Measurements from ENCODE around the gene PTGS1. TPM values are rescaled to one million over a fixed set of nuclear protein-coding genes. Genes with fewer than 3 reads are reported as not detected.

PTGS1 gene
- total and polyA plus RNA-seq, 2 of the 8 experiments (the other 6 are each of a cell fraction or from before 2014, with no cell fraction given), result 1.1 to 1.9 TPM

DNA sequence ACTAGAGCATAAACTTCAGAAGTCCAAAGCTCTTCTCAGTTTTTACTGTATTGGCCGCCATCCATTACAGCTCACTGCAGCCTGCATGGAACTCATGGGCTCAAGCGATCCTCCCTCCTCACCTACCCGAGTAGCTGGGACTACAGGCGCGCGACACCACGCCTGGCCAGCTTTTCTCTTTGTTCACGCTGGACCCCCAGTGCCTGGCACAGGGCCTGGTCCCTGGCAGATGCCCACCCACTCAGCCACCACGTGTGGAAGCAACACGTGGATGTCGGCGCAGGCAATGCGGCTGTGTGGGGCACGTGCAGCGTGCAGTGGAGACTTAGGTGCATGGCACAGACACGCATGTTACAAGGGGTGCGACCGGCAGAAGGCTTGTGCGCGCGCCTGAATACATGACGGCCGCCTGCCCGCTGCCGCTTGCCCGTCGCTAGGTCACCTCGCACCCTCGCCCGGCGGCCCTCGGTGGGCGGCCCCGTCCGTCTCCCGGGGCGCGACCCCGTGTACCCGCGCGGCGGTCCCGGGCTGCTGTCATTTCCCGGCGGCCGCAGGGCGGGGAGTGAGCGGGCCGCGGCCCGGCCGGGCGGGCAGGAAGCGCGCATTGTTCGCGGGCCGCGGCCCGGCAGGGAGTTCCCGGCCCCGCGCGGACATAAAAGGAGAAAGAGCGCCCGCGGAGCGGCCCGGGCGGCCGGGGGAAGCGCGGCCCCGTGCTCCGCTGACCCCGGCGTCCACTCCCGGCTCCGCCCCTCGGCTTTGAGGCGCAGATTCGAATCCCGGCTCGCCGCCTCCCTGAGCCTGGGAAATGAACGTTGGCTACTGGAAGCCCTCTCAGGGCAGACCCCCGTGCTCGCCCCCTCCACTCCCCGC, 24.1 kb upstream of the PTGS1 start (continued):
- peak; percentile 88 for TF ChIP-seq KDM4A (IDR thresholded peaks at IDR 0.05; ENCODE audit: low read depth, low read length, severe bottlenecking)
- TF ChIP-seq CBX5 (IDR thresholded peaks at IDR 0.05; ENCODE audit: low read depth, low read length), result no peak
- TF ChIP-seq RFX5 (IDR thresholded peaks at IDR 0.05; ENCODE audit: borderline replicate concordance, low read depth, low read length), result no peak
- no peak for TF ChIP-seq CREB1 (IDR thresholded peaks at IDR 0.05)
- TF ChIP-seq SIRT6 (IDR thresholded peaks at IDR 0.05; ENCODE audit: low read length), result no peak
- no peak for TF ChIP-seq FOSL1 (IDR thresholded peaks at IDR 0.05; ENCODE audit: insufficient read depth, low read depth, low read length)
- no peak for TF ChIP-seq CTBP2 (IDR thresholded peaks at IDR 0.05; ENCODE audit: borderline replicate concordance, insufficient read depth, insufficient read length, low read length)
- TF ChIP-seq RBBP5 (IDR thresholded peaks at IDR 0.05; ENCODE audit: borderline replicate concordance, low read depth, low read length), result peak; percentile 77
- TF ChIP-seq TEAD4 (IDR thresholded peaks at IDR 0.05; ENCODE audit: low read depth, low read length), result no peak
- TF ChIP-seq NANOG (IDR thresholded peaks at IDR 0.05; ENCODE audit: insufficient read depth, low read depth, low read length, poor library complexity, severe bottlenecking), result no peak
- no peak for TF ChIP-seq KDM5A (IDR thresholded peaks at IDR 0.05; ENCODE audit: low read length)
- TF ChIP-seq SIX5 (IDR thresholded peaks at IDR 0.05; ENCODE audit: low read depth, low read length), result no peak
- TF ChIP-seq POLR2AphosphoS5 (IDR thresholded peaks at IDR 0.05; ENCODE audit: low read depth, low read length), result no peak
- no peak for TF ChIP-seq KDM1A (IDR thresholded peaks at IDR 0.05; ENCODE audit: borderline replicate concordance, low read length)
- TF ChIP-seq HDAC2 (IDR thresholded peaks at IDR 0.05; ENCODE audit: borderline replicate concordance in 1 of 2, low read depth in 2 of 2, low read length in 2 of 2), result peak in 1 of 2 experiments; percentile 87; a peak in 1 of 4 replicates
- no peak for TF ChIP-seq EGR1 (IDR thresholded peaks at IDR 0.05; ENCODE audit: borderline replicate concordance, low read depth, low read length)
- no peak for TF ChIP-seq TAF1 (IDR thresholded peaks at IDR 0.05; ENCODE audit: low read depth, low read length)
- TF ChIP-seq SIN3A (conservative IDR thresholded peaks at IDR 0.05 in 1 of 2, IDR thresholded peaks at IDR 0.05 in 1 of 2; ENCODE audit: low read depth in 1 of 2, low read length in 2 of 2), result no peak; a peak in 1 of 4 replicates
- TF ChIP-seq CHD1 (IDR thresholded peaks at IDR 0.05; ENCODE audit: low read depth, low read length), result no peak
- TF ChIP-seq TBP (IDR thresholded peaks at IDR 0.05; ENCODE audit: low read depth, low read length), result no peak
- TF ChIP-seq, protein P1, sequence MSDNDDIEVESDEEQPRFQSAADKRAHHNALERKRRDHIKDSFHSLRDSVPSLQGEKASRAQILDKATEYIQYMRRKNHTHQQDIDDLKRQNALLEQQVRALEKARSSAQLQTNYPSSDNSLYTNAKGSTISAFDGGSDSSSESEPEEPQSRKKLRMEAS (IDR thresholded peaks at IDR 0.05), result peak; percentile 96
- no peak for TF ChIP-seq ZNF274 (IDR thresholded peaks at IDR 0.05; ENCODE audit: borderline replicate concordance, extremely low read depth, low read length)
- no peak; the same call in 1 of the 2 replicates for TF ChIP-seq PHF8 (conservative IDR thresholded peaks at IDR 0.05; ENCODE audit: low read depth, low read length)

Data from H1 (cell line).